ENCODE results near the gene ARL2BP.

- TF ChIP-seq NR3C1 (CRISPR knock-in tag; conservative IDR thresholded peaks at IDR 0.05; ENCODE audit: low read depth) (no peak), ZNF317 (CRISPR knock-in tag; IDR thresholded peaks at IDR 0.05; ENCODE audit: borderline replicate concordance, low read depth) (no peak), CTCF (IDR thresholded peaks at IDR 0.05) (no peak), TP53 (CRISPR knock-in tag; IDR thresholded peaks at IDR 0.05) (no peak), JAZF1 (CRISPR knock-in tag; IDR thresholded peaks at IDR 0.05) (no peak), E2F1 (CRISPR knock-in tag; IDR thresholded peaks at IDR 0.05) (no peak), CBFB (CRISPR knock-in tag; IDR thresholded peaks at IDR 0.05; ENCODE audit: low read depth) (no peak), ESRRA (CRISPR knock-in tag; IDR thresholded peaks at IDR 0.05; ENCODE audit: borderline replicate concordance) (no peak), ZNF138 (CRISPR knock-in tag; conservative IDR thresholded peaks at IDR 0.05) (no peak), MAX (CRISPR knock-in tag; IDR thresholded peaks at IDR 0.05) (no peak), IRF2 (CRISPR knock-in tag; IDR thresholded peaks at IDR 0.05; ENCODE audit: borderline replicate concordance, low read depth) (no peak), FOXP1 (CRISPR knock-in tag; IDR thresholded peaks at IDR 0.05; ENCODE audit: borderline replicate concordance) (no peak), ATF2 (CRISPR knock-in tag; IDR thresholded peaks at IDR 0.05; ENCODE audit: borderline replicate concordance, low read depth) (no peak)
These were observed 38.3 kb downstream of the ARL2BP start for GRCh38 chr16:57283214-57283958.

All from WTC11 (cell line).